OCI-LY7 (cell line): Measurements from ENCODE around the gene TAAR6.

Experiments used
- CTCF ChIP-seq: fragments of 200-600 bp; sonication (generic); conservative IDR thresholded peaks from 2 replicates; pipeline ENCODE4 v1.5.1; 2014; ENCODE audit warnings: mild to moderate bottlenecking, antibody characterized with exemption, low read length, moderate library complexity, mixed read lengths
- EZH2phosphoT487 ChIP-seq: fragments of 200-600 bp; sonication (generic); IDR thresholded peaks from 2 replicates; pipeline ENCODE4 v1.6.1; 2018; ENCODE audit warnings: low read depth, borderline replicate concordance, mild to moderate bottlenecking, mixed run types, antibody characterized with exemption, low read length, moderate library complexity, mixed read lengths

GRCh38 chr6:132570221-132570777 is at the start of gene TAAR6:
- no peak for TF ChIP-seq EZH2phosphoT487
- TF ChIP-seq CTCF = no peak
